CD4-positive, alpha-beta T cell (primary cell): ENCODE data around the gene SPATA16. TPM values are rescaled to one million over a fixed set of nuclear protein-coding genes. Genes with fewer than 3 reads are reported as not detected.

Experiments
- ATAC-seq: fragments of 200-7000 bp; cut with Tn5 transposase; one replicate; pipeline ENCODE4 v1.10.0; 2022; ENCODE audit warnings: mild to moderate bottlenecking; ENCODE audit not compliant: poor library complexity
- CTCF ChIA-PET: fragments of 350-600 bp; sonication (Branson Sonifier 250); formaldehyde crosslinking; loops from one replicate; lab custom pipeline; 2021; ENCODE audit warnings: antibody characterized with exemption, inconsistent platforms; lab: Charles Lee
- POLR2A ChIA-PET: fragments of 350-600 bp; sonication (Branson Sonifier 250); formaldehyde crosslinking; loops from one replicate; lab custom pipeline; 2021; ENCODE audit warnings: antibody characterized with exemption, inconsistent platforms; lab: Charles Lee
- DNase-seq, 14 experiments: peaks; one replicate each; pipeline ENCODE4 v3.0.0-alpha.2; 2013 to 2020; ENCODE audit warnings: mixed read lengths in 2 of 14
- H3K27ac ChIP-seq, 2 donors: one replicate each; pipeline versions ENCODE4 v1.5.1 to v1.7.0; 2013; ENCODE audit warnings: low read length in 2 of 2, low read depth in 1 of 2, mild to moderate bottlenecking in 1 of 2
- H3K27me3 ChIP-seq, 2 experiments: 1 replicate in 1 of 2; 2 replicates in 1 of 2; pipeline versions ENCODE4 v1.6.1 to v1.7.0; 2013; ENCODE audit warnings: low read length in 2 of 2, control low read depth in 1 of 2, mild to moderate bottlenecking in 1 of 2, moderate library complexity in 1 of 2; ENCODE audit not compliant: insufficient read depth in 2 of 2, control insufficient read depth in 1 of 2
- H3K36me3 ChIP-seq: one replicate; pipeline ENCODE4 v1.6.1; 2013; ENCODE audit warnings: low read length, control low read depth; ENCODE audit not compliant: insufficient read depth
- H3K4me1 ChIP-seq: one replicate; pipeline ENCODE4 v1.6.1; 2013; ENCODE audit warnings: low read length, control low read depth; ENCODE audit not compliant: insufficient read depth
- H3K4me3 ChIP-seq: one replicate; pipeline ENCODE4 v1.5.1; 2013; ENCODE audit warnings: mild to moderate bottlenecking, low read length, moderate library complexity
- H3K9me3 ChIP-seq, 2 experiments: 1 replicate in 1 of 2; 2 replicates in 1 of 2; pipeline versions ENCODE4 v1.6.1 to v1.7.0; 2013; ENCODE audit warnings: low read length in 2 of 2, mild to moderate bottlenecking in 2 of 2, control low read depth in 1 of 2, moderate library complexity in 1 of 2; ENCODE audit not compliant: control insufficient read depth in 1 of 2, insufficient read depth in 1 of 2
- H3K27ac Mint-ChIP-seq: one replicate; pipeline ENCODE4 v1.8.0; 2020; ENCODE audit warnings: mixed read lengths
- H3K27me3 Mint-ChIP-seq: one replicate; pipeline ENCODE4 v1.8.0; 2021; ENCODE audit warnings: mixed read lengths
- H3K36me3 Mint-ChIP-seq: one replicate; pipeline ENCODE4 v1.8.0; 2021; ENCODE audit warnings: low read depth, mixed read lengths
- H3K4me1 Mint-ChIP-seq: one replicate; pipeline ENCODE4 v1.8.0; 2021; ENCODE audit warnings: low read depth, mixed read lengths
- H3K4me3 Mint-ChIP-seq: one replicate; pipeline ENCODE4 v1.8.0; 2020; ENCODE audit warnings: mild to moderate bottlenecking, mixed read lengths
- H3K9me3 Mint-ChIP-seq: one replicate; pipeline ENCODE4 v1.8.0; 2020; ENCODE audit warnings: mixed read lengths
- CTCF ChIP-seq: fragments of 200-600 bp; IDR thresholded peaks from one replicate; pipeline ENCODE4 v1.8.0; 2022; ENCODE audit warnings: antibody characterized with exemption, mild to moderate bottlenecking
- intact Hi-C, 2 experiments: fragments of 100-400 bp; cut with DNase I in 1 of 2; cut with micrococcal nuclease in 1 of 2; formaldehyde crosslinking; loops; one replicate each; pipeline versions ENCODE4 v1.15.1 to v1.9.0; 2023 to 2025; cut with DNase I, micrococcal nuclease
- total RNA-seq, 174 experiments: library from RNA in 2 of 174; stranded (reverse) in 2 of 174; gene quantifications; one replicate each; pipeline ENCODE4 v1.2.3 and lab custom pipeline; 2021 to 2026

SPATA16 gene
- total RNA-seq, 2 experiments from 2014 or later, result not detected

- no peaks in the 10 kb centered on the region for H3K4me1 ChIP-seq
- intact Hi-C loops, result no loop called here
These were observed 264.0 kb downstream of the SPATA16 start for GRCh38 chr3:172877011-172877410.

GRCh38 chr3:172876297-172876696 lies 264.7 kb downstream of the SPATA16 start:
- H3K36me3 ChIP-seq, result no peaks in the 10 kb centered on the region

More at GRCh38 chr3:172877011-172877410, 264.0 kb downstream of the SPATA16 start:
- Mint-ChIP-seq H3K4me1 (no peaks in the 10 kb centered on the region), H3K9me3 (peaks cover 6% of the 10 kb centered on the region), H3K36me3 (no peaks in the 10 kb centered on the region), H3K27ac (no peak overlapping the region), H3K4me3 (no peak overlapping the region), H3K27me3 (no peaks in the 10 kb centered on the region)
- ChIA-PET POLR2A (no interaction called here), CTCF (no interaction called here)
- H3K4me3 ChIP-seq, result no peak overlapping the region
- no peaks in the 10 kb centered on the region for H3K36me3 ChIP-seq
- H3K27ac ChIP-seq, result no peak overlapping the region
- ATAC-seq (no peak), DNase-seq (no peak)
- no peak for TF ChIP-seq CTCF
- H3K9me3 ChIP-seq, result peaks cover 0 to 3% of the 10 kb centered on the region in 2 experiments
- H3K27me3 ChIP-seq, result no peaks in the 10 kb centered on the region

GRCh38 chr3:172875039-172875438 lies 266.0 kb downstream of the SPATA16 start:
- TF ChIP-seq CTCF, result no peak
- H3K36me3 ChIP-seq, result no peaks in the 10 kb centered on the region
- CTCF ChIA-PET, result interaction anchor here (0.5 kb wide), 1 partner anchor 2000 kb away, joined by 3 read pairs; no protein-coding TSS in a partner anchor
- POLR2A ChIA-PET, result no interaction called here
- intact Hi-C loops, result no loop called here
- Mint-ChIP-seq H3K9me3 (peaks cover 3% of the 10 kb centered on the region), H3K36me3 (no peaks in the 10 kb centered on the region), H3K4me1 (no peaks in the 10 kb centered on the region), H3K27ac (no peak overlapping the region), H3K4me3 (no peak overlapping the region), H3K27me3 (no peaks in the 10 kb centered on the region)
- ATAC-seq (no peak), DNase-seq (no peak)
- H3K4me3 ChIP-seq, result no peak overlapping the region
- H3K4me1 ChIP-seq, result no peaks in the 10 kb centered on the region
- peaks cover 0 to 6% of the 10 kb centered on the region in 2 experiments for H3K27me3 ChIP-seq
- no peak overlapping the region for H3K27ac ChIP-seq
- no peaks in the 10 kb centered on the region for H3K9me3 ChIP-seq

More at GRCh38 chr3:172876297-172876696, 264.7 kb downstream of the SPATA16 start:
- Histone ChIP-seq H3K27me3 (peaks cover 0 to 4% of the 10 kb centered on the region in 2 experiments), H3K4me3 (no peak overlapping the region), H3K27ac (no peak overlapping the region), H3K9me3 (peaks cover 0 to 3% of the 10 kb centered on the region in 2 experiments), H3K4me1 (no peaks in the 10 kb centered on the region)
- TF ChIP-seq CTCF, result no peak
- no peaks in the 10 kb centered on the region for H3K36me3 Mint-ChIP-seq
- H3K4me3 Mint-ChIP-seq, result no peak overlapping the region
- H3K27me3 Mint-ChIP-seq, result no peaks in the 10 kb centered on the region
- DNase-seq (no peak), ATAC-seq (no peak)
- H3K4me1 Mint-ChIP-seq, result no peaks in the 10 kb centered on the region
- CTCF ChIA-PET, result no interaction called here
- intact Hi-C loops, result no loop called here
- POLR2A ChIA-PET, result no interaction called here
- peaks cover 6% of the 10 kb centered on the region for H3K9me3 Mint-ChIP-seq
- no peak overlapping the region for H3K27ac Mint-ChIP-seq
